Measurements from ENCODE around the gene TRAK1.

TRAK1 gene

GRCh38 chr3:42068303-42069088 lies 22.7 kb upstream of the TRAK1 start:
- DNase-seq: no peak

- no peak for DNase-seq
Observed at GRCh38 chr3:42070089-42070488, 21.1 kb upstream of the TRAK1 start.

- DNase-seq: no peak
Observed at GRCh38 chr3:42070524-42070923, 20.6 kb upstream of the TRAK1 start.

- DNase-seq: no peak
Observed at GRCh38 chr3:42071904-42072812, 19.0 kb upstream of the TRAK1 start.

- no peak for DNase-seq
Observed at GRCh38 chr3:42072831-42073301, 18.3 kb upstream of the TRAK1 start.

- DNase-seq: no peak
Observed at GRCh38 chr3:42077785-42078184, 13.4 kb upstream of the TRAK1 start.

- DNase-seq: no peak
Observed at GRCh38 chr3:42078677-42079076, 12.5 kb upstream of the TRAK1 start.

GRCh38 chr3:42079701-42080452 lies 11.3 kb upstream of the TRAK1 start:
- DNase-seq: no peak

- no peak for DNase-seq
Observed at GRCh38 chr3:42080453-42080872, 10.7 kb upstream of the TRAK1 start.

GRCh38 chr3:42081838-42082473 lies 9.2 kb upstream of the TRAK1 start:
- no peak for DNase-seq

- DNase-seq: no peak
Observed at GRCh38 chr3:42084586-42084985, 6.6 kb upstream of the TRAK1 start.

- DNase-seq: no peak
Observed at GRCh38 chr3:42085641-42086376, 5.3 kb upstream of the TRAK1 start.

GRCh38 chr3:42088803-42089530 lies 2.2 kb upstream of the TRAK1 start:
- DNase-seq: no peak

GRCh38 chr3:42092006-42092405 lies 849 bp downstream of the TRAK1 start:
- no peak for DNase-seq

GRCh38 chr3:42094128-42094527 lies 3.0 kb downstream of the TRAK1 start:
- DNase-seq: no peak

GRCh38 chr3:42094691-42095391 lies 3.7 kb downstream of the TRAK1 start:
- no peak for DNase-seq

- no peak for DNase-seq
Observed at GRCh38 chr3:42095540-42095939, 4.4 kb downstream of the TRAK1 start.

GRCh38 chr3:42096796-42097565 lies 5.8 kb downstream of the TRAK1 start:
- no peak for DNase-seq

GRCh38 chr3:42097566-42097946 lies 6.4 kb downstream of the TRAK1 start:
- no peak for DNase-seq

GRCh38 chr3:42098171-42098570 lies 7.0 kb downstream of the TRAK1 start:
- DNase-seq: no peak
